ENCODE results near the gene NUDT15.

DNA sequence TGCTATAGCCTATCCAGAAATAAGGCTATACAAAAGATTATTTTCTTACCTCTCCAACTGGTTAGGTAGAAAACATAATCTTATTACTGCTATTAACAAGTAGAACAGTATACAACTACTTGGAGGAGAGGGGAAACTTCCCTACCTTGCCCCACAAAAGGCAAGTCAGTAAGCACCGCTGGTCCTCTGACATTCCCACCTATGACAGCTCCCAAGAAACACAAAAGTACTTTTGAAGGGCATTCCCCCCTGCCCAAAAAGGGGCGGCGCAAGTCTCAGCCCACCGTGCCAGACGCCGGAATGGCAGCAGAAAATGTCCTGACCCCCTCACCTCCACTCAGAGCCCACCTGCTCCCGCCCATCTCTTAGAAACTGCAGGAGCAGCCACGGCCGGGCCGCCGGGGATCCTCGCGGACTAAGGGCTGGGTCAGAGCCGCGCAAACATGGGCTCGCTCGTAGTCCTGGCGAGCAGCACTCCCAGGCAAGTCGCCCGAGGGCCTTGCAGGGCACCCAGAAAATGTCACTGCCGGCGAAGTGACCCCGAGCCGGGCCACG lies 36.9 kb upstream of the NUDT15 start:
- TF ChIP-seq, protein P1, sequence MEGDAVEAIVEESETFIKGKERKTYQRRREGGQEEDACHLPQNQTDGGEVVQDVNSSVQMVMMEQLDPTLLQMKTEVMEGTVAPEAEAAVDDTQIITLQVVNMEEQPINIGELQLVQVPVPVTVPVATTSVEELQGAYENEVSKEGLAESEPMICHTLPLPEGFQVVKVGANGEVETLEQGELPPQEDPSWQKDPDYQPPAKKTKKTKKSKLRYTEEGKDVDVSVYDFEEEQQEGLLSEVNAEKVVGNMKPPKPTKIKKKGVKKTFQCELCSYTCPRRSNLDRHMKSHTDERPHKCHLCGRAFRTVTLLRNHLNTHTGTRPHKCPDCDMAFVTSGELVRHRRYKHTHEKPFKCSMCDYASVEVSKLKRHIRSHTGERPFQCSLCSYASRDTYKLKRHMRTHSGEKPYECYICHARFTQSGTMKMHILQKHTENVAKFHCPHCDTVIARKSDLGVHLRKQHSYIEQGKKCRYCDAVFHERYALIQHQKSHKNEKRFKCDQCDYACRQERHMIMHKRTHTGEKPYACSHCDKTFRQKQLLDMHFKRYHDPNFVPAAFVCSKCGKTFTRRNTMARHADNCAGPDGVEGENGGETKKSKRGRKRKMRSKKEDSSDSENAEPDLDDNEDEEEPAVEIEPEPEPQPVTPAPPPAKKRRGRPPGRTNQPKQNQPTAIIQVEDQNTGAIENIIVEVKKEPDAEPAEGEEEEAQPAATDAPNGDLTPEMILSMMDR (IDR thresholded peaks at IDR 0.05), result no peak
- no peak for TF ChIP-seq POLR2A (IDR thresholded peaks at IDR 0.05)

Measured in uterus (tissue), 2 donors.